ENCODE data around the gene CAMK4.

The CAMK4 gene

GRCh38 chr5:111532886-111533582, 308.9 kb downstream of the CAMK4 start:
- DNase-seq (ENCODE audit: low read depth, low spot score), result no peak

GRCh38 chr5:111535879-111536549, 311.8 kb downstream of the CAMK4 start:
- DNase-seq (ENCODE audit: low read depth, low spot score), result no peak

- DNase-seq (ENCODE audit: low read depth, low spot score), result no peak
These were observed 313.2 kb downstream of the CAMK4 start for GRCh38 chr5:111537141-111538024.
